Activated CD4-positive, alpha-beta memory T cell treated with anti-CD3 and anti-CD28 coated beads, Interleukin-2, amount 10 ng/mL, durations not matched to agents 7 days and 5 days (primary cell): Measurements from ENCODE around the gene MYH11. TPM values are rescaled to one million over a fixed set of nuclear protein-coding genes. Genes with fewer than 3 reads are reported as not detected.
A peak's percentile ranks its signal among the peaks of the same experiment; 100 is the strongest.

Source experiments
- CTCF ChIA-PET: fragments of 350-600 bp; sonication (Branson Sonifier 250); formaldehyde crosslinking; loops from one replicate; lab custom pipeline; 2021; ENCODE audit warnings: antibody characterized with exemption, inconsistent platforms; lab: Charles Lee
- POLR2A ChIA-PET: fragments of 350-600 bp; sonication (Branson Sonifier 250); formaldehyde crosslinking; loops from one replicate; lab custom pipeline; 2021; ENCODE audit warnings: antibody characterized with exemption; lab: Charles Lee
- DNase-seq: peaks from one replicate; pipeline ENCODE4 v3.0.0-alpha.2; 2020
- H3K27ac Mint-ChIP-seq: one replicate; pipeline ENCODE4 v1.8.0; 2021; ENCODE audit warnings: mild to moderate bottlenecking, mixed read lengths
- H3K27me3 Mint-ChIP-seq: one replicate; pipeline ENCODE4 v1.8.0; 2021; ENCODE audit warnings: mixed read lengths
- H3K36me3 Mint-ChIP-seq: one replicate; pipeline ENCODE4 v1.8.0; 2021; ENCODE audit warnings: low read depth, mixed read lengths
- H3K4me1 Mint-ChIP-seq: one replicate; pipeline ENCODE4 v1.8.0; 2021; ENCODE audit warnings: mixed read lengths
- H3K4me3 Mint-ChIP-seq: one replicate; pipeline ENCODE4 v1.8.0; 2021; ENCODE audit warnings: mild to moderate bottlenecking, mixed read lengths
- H3K9me3 Mint-ChIP-seq: one replicate; pipeline ENCODE4 v1.8.0; 2021; ENCODE audit warnings: mixed read lengths
- total RNA-seq, 2 experiments: library from RNA; stranded (reverse); gene quantifications; one replicate each; pipeline ENCODE4 v1.2.3, GENCODE V29; 2021

Gene MYH11
- total RNA-seq, 2 experiments from 2014 or later, result 0.08 to 0.10 TPM

- Mint-ChIP-seq H3K4me3 (peak within 1 kb of the TSS; percentile 93), H3K27ac (peak within 1 kb of the TSS; percentile 92), H3K9me3 (no peaks in the 10 kb centered on the region), H3K36me3 (peaks cover 21% of the 10 kb centered on the region), H3K27me3 (no peaks in the 10 kb centered on the region), H3K4me1 (peaks cover 43% of the 10 kb centered on the region)
- ChIA-PET POLR2A (interaction anchor here (0.6 to 2.4 kb wide), 24 partner anchors 9 to 219 kb away, joined by 3 to 49 read pairs (median 4); no protein-coding TSS in a partner anchor), CTCF (interaction anchor here (0.6 to 1.8 kb wide), 18 partner anchors 9 to 239 kb away, joined by 3 to 12 read pairs (median 4); no protein-coding TSS in a partner anchor)
- DNase-seq, result peak; percentile 100
Measured at GRCh38 chr16:15888072-15888976, 31.5 kb upstream of the MYH11 start, which contains the start of gene CEP20. Gene CEP20, minus strand, starts transcription at chr16:15888603. Its CDS starts 18 bp downstream, at chr16:15888585.

DNA sequence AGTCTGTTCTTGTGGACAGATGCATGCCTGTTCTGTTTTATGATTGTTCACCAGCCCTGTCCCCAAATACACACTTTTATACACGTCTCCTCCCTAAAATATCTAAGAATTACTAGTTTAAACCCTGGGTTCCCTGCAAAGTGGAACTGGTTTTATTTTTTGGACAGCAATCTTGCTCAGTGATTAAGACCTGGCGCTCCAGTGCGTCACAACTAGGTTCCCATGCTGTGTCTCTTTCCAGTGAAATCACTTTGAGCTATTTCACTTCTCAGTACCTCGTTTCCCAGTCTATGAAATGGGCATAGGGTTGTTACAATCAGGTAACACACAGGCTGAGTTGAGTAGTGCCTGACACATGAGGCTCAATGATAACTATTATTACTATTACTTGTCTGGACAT lies 30.5 kb upstream of the MYH11 start:
- Mint-ChIP-seq H3K4me3 (peak overlapping the region; percentile 93), H3K4me1 (peaks cover 43% of the 10 kb centered on the region), H3K27ac (peak overlapping the region; percentile 92), H3K27me3 (no peaks in the 10 kb centered on the region), H3K36me3 (peaks cover 27% of the 10 kb centered on the region), H3K9me3 (no peaks in the 10 kb centered on the region)
- POLR2A ChIA-PET, result interaction anchor here (0.8 to 2.4 kb wide), 8 partner anchors 9 to 217 kb away, joined by 3 to 49 read pairs (median 6); no protein-coding TSS in a partner anchor
- CTCF ChIA-PET, result interaction anchor here (0.6 to 1.8 kb wide), 5 partner anchors 13 to 240 kb away, joined by 3 to 12 read pairs (median 4); no protein-coding TSS in a partner anchor
- no peak for DNase-seq

DNA sequence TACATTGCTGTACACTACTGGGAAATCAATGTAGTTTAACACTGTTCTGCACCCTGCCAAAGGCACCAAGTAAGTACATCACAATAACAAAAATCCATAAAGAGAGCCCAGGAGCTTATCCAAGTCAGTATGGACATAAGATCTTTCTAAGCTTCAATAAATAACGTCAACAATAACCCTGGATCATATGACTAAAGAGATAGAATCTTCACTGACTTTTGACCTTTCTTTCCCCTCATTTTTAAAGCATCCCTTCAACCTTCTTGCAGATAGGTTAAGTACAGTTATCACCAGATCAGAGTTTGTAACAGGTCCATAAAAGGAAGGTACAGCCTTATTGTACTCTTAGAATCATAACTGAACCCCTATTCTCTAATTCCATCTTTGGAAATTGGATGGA lies 29.2 kb upstream of the MYH11 start:
- Mint-ChIP-seq H3K27ac (no peak overlapping the region), H3K4me1 (peaks cover 38% of the 10 kb centered on the region), H3K36me3 (peaks cover 35% of the 10 kb centered on the region), H3K9me3 (no peaks in the 10 kb centered on the region), H3K4me3 (peak overlapping the region; percentile 1), H3K27me3 (no peaks in the 10 kb centered on the region)
- POLR2A ChIA-PET, result interaction anchor here (1.1 to 1.6 kb wide), 2 partner anchors 10 to 13 kb away, joined by 3 to 5 read pairs; no protein-coding TSS in a partner anchor
- no peak for DNase-seq
- CTCF ChIA-PET, result interaction anchor here (1.0 kb wide), 1 partner anchor 8 kb away, joined by 4 read pairs; no protein-coding TSS in a partner anchor

DNA sequence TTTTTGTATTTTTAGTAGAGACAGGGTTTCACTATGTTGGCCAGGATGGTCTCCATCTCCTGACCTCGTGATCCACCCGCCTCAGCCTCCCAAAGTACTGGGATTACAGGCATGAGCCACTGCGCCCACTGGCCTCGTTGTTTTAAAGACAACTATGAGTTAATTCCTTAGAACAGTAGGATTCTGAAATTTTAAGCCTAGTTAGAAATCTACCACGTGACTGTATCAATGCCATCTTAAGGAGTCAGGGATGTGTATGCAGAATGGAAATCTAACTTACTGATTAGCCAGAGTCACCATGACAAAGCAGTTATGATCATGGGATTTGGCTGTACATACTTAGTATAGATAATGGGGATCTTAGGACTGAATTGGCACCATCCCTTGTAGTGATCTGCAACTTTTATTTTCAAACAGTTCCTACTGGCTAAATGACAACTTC lies 28.8 kb upstream of the MYH11 start:
- Mint-ChIP-seq H3K4me1 (peaks cover 38% of the 10 kb centered on the region), H3K4me3 (no peak overlapping the region), H3K27ac (no peak overlapping the region), H3K9me3 (no peaks in the 10 kb centered on the region), H3K27me3 (no peaks in the 10 kb centered on the region), H3K36me3 (peaks cover 35% of the 10 kb centered on the region)
- ChIA-PET CTCF (interaction anchor here (1.0 kb wide), 1 partner anchor 8 kb away, joined by 4 read pairs; no protein-coding TSS in a partner anchor), POLR2A (interaction anchor here (1.1 to 1.6 kb wide), 2 partner anchors 10 to 13 kb away, joined by 3 to 5 read pairs; no protein-coding TSS in a partner anchor)
- no peak for DNase-seq

DNA sequence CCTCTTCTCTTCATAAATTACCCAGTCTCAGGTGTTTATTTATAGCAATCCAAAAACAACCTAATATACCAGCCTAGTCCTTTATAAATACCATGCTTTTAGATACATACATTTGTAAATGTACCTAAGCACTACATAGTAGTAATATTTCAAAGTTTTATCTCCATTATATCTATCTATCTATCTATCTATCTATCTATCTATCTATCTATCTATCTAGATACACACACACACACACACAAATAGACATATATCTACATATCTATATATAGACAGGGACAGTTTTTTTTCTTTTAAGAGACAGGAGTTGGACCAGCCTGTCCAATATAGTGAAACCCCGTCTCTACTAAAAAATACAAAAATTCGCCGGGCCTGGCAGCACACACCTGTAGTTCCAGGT lies 25.7 kb upstream of the MYH11 start:
- peaks cover 38% of the 10 kb centered on the region for H3K4me1 Mint-ChIP-seq
- H3K4me3 Mint-ChIP-seq, result no peak overlapping the region
- no peak for DNase-seq
- H3K27ac Mint-ChIP-seq, result no peak overlapping the region
- H3K9me3 Mint-ChIP-seq, result no peaks in the 10 kb centered on the region
- peaks cover 47% of the 10 kb centered on the region for H3K36me3 Mint-ChIP-seq
- ChIA-PET POLR2A (no interaction called here), CTCF (no interaction called here)
- no peaks in the 10 kb centered on the region for H3K27me3 Mint-ChIP-seq

DNA sequence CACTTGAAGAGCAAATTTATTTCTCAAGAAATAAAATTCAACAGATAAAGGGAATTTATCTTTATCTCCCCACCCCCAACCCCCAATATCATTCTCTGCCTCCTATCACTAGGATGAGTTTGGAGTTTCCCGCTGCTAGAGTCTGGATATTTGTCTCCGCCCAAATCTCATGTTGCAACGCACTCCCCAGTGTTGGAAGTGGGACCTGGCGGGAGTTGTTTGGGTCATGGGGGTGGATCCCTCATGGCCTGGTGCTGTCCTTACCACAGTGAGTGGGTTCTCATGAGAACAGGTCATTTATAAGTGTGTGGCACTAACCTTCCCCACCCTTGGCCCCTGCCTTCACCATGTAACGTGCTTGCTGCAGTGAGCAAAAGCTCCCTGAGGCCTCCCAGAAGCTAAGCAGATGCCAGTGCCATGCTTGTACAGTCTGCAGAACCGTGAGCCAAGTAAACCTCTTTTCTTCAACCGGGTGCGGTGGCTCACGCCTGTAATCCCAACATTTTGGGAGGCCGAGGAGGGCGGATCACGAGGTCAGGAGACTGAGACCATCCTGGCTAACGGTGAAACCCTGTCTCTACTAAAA lies 25.1 kb upstream of the MYH11 start:
- no peak for DNase-seq
- H3K27ac Mint-ChIP-seq, result no peak overlapping the region
- H3K27me3 Mint-ChIP-seq, result no peaks in the 10 kb centered on the region
- no peaks in the 10 kb centered on the region for H3K9me3 Mint-ChIP-seq
- CTCF ChIA-PET, result no interaction called here
- POLR2A ChIA-PET, result no interaction called here
- H3K4me1 Mint-ChIP-seq, result peaks cover 33% of the 10 kb centered on the region
- peaks cover 46% of the 10 kb centered on the region for H3K36me3 Mint-ChIP-seq
- no peak overlapping the region for H3K4me3 Mint-ChIP-seq

GRCh38 chr16:15880434-15881308 lies 23.8 kb upstream of the MYH11 start:
- H3K4me3 Mint-ChIP-seq, result no peak overlapping the region
- H3K9me3 Mint-ChIP-seq, result no peaks in the 10 kb centered on the region
- ChIA-PET CTCF (interaction anchor here (1.4 kb wide), 1 partner anchor 69 kb away, joined by 3 read pairs; no protein-coding TSS in a partner anchor), POLR2A (interaction anchor here (1.1 kb wide), 1 partner anchor 8 kb away, joined by 4 read pairs; the partner anchor contains the start of gene CEP20)
- peaks cover 41% of the 10 kb centered on the region for H3K36me3 Mint-ChIP-seq
- H3K27me3 Mint-ChIP-seq, result no peaks in the 10 kb centered on the region
- peaks cover 23% of the 10 kb centered on the region for H3K4me1 Mint-ChIP-seq
- H3K27ac Mint-ChIP-seq, result no peak overlapping the region
- DNase-seq, result no peak

DNA sequence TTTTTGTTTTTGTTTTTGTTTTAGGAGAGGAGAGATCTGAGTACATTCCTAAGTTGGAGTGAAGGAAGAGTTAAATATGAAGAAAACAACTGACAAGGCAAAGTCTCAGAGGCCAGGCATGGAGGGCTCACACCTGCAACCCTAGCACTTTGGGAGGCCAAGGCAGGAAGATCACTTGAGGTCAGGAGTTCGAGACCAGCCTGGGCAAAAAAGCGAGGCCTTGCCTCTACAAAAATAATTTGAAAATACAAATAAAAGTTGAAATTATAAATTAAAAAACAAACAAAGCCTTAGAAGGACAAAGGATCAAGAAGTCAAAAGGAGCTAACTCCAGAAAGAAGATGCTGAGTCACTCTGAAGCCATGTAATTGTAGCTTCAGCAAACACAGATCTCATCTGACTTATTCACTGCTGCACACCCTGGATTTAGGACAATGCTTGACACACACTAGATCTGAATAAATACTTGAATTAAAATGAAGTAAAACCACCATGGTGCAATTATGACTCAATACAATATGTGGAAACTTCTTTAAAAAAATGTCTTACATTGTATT lies 22.5 kb upstream of the MYH11 start:
- Mint-ChIP-seq H3K4me1 (peaks cover 17% of the 10 kb centered on the region), H3K9me3 (no peaks in the 10 kb centered on the region), H3K4me3 (no peak overlapping the region), H3K36me3 (peaks cover 44% of the 10 kb centered on the region), H3K27ac (peak overlapping the region; percentile 29), H3K27me3 (no peaks in the 10 kb centered on the region)
- ChIA-PET POLR2A (interaction anchor here (1.1 kb wide), 1 partner anchor 9 kb away, joined by 4 read pairs; the partner anchor contains the start of gene CEP20), CTCF (interaction anchor here (1.4 kb wide), 1 partner anchor 71 kb away, joined by 3 read pairs; no protein-coding TSS in a partner anchor)
- no peak for DNase-seq

- ChIA-PET POLR2A (no interaction called here), CTCF (no interaction called here)
- DNase-seq, result no peak
- Mint-ChIP-seq H3K4me1 (peaks cover 14% of the 10 kb centered on the region), H3K9me3 (no peaks in the 10 kb centered on the region), H3K4me3 (no peak overlapping the region), H3K36me3 (peaks cover 37% of the 10 kb centered on the region), H3K27ac (no peak overlapping the region), H3K27me3 (no peaks in the 10 kb centered on the region)
Measured at GRCh38 chr16:15876503-15876902, 19.7 kb upstream of the MYH11 start.

- no peaks in the 10 kb centered on the region for H3K27me3 Mint-ChIP-seq
- peaks cover 10% of the 10 kb centered on the region for H3K4me1 Mint-ChIP-seq
- H3K36me3 Mint-ChIP-seq, result peaks cover 35% of the 10 kb centered on the region
- no peaks in the 10 kb centered on the region for H3K9me3 Mint-ChIP-seq
- no peak overlapping the region for H3K27ac Mint-ChIP-seq
- no peak for DNase-seq
- H3K4me3 Mint-ChIP-seq, result no peak overlapping the region
- ChIA-PET POLR2A (interaction anchor here (1.2 to 1.3 kb wide), 2 partner anchors 13 to 14 kb away, joined by 3 read pairs; partner anchors contain the start of gene CEP20), CTCF (interaction anchor here (0.7 to 3.4 kb wide), 5 partner anchors 13 to 234 kb away, joined by 3 to 12 read pairs (median 3); partner anchors contain the start of gene CEP20)
Measured at GRCh38 chr16:15874745-15875314, 18.0 kb upstream of the MYH11 start.

- ChIA-PET CTCF (interaction anchor here (1.1 to 3.4 kb wide), 2 partner anchors 14 to 235 kb away, joined by 3 to 12 read pairs; partner anchors contain the start of gene CEP20), POLR2A (interaction anchor here (1.3 kb wide), 1 partner anchor 15 kb away, joined by 3 read pairs; the partner anchor contains the start of gene CEP20)
- H3K4me3 Mint-ChIP-seq, result no peak overlapping the region
- no peaks in the 10 kb centered on the region for H3K27me3 Mint-ChIP-seq
- H3K27ac Mint-ChIP-seq, result no peak overlapping the region
- H3K9me3 Mint-ChIP-seq, result no peaks in the 10 kb centered on the region
- no peak for DNase-seq
- peaks cover 2% of the 10 kb centered on the region for H3K4me1 Mint-ChIP-seq
- peaks cover 34% of the 10 kb centered on the region for H3K36me3 Mint-ChIP-seq
Measured at GRCh38 chr16:15873737-15874136, 16.9 kb upstream of the MYH11 start.
